Esophagus squamous epithelium (tissue), 4 donors: Measurements from ENCODE around the gene NIPA2.

Experiments
- CTCF ChIP-seq, 6 experiments: fragments of 450-650 bp in 4 of 6; fragments of 200-600 bp in 2 of 6; sonication (generic) in 2 of 6; IDR thresholded peaks; one replicate each; pipeline ENCODE4 v1.5.1; 2016 to 2019; ENCODE audit warnings: antibody characterized with exemption in 6 of 6, mild to moderate bottlenecking in 4 of 6, moderate library complexity in 4 of 6
- POLR2A ChIP-seq, 4 donors: fragments of 450-650 bp; IDR thresholded peaks; one replicate each; pipeline ENCODE4 v1.6.1; 2017; ENCODE audit warnings: antibody characterized with exemption in 4 of 4, mild to moderate bottlenecking in 4 of 4, moderate library complexity in 3 of 4

- TF ChIP-seq CTCF (IDR thresholded peaks at IDR 0.05), result no peak
- no peak for TF ChIP-seq POLR2A (IDR thresholded peaks at IDR 0.05)
Observed at GRCh38 chr15:22839046-22839695, 705 bp downstream of the NIPA2 start.
